ENCODE results near the gene RFNG. TPM values are rescaled to one million over a fixed set of nuclear protein-coding genes. Genes with fewer than 3 reads are reported as not detected.

RFNG gene
- total RNA-seq, 6 experiments from 2014 or later, result 29.9 to 53.3 (median 43.7) TPM

GRCh38 chr17:82014971-82015310, 36.7 kb downstream of the RFNG start:
- no peak for ATAC-seq
- Histone ChIP-seq H3K27ac (no peak overlapping the region), H3K4me1 (peaks cover 0 to 4% (median 0%) of the 10 kb centered on the region in 4 donors), H3K4me3 (no peak overlapping the region), H3K9me3 (no peaks in the 10 kb centered on the region), H3K36me3 (peaks cover 0 to 17% (median 0%) of the 10 kb centered on the region in 4 donors), H3K27me3 (no peaks in the 10 kb centered on the region)
- intact Hi-C loops (cut with DNase I), result loop anchor here (5.0 to 10.0 kb wide), 3 partner anchors 53 to 130 kb away; partner anchors contain the start of gene NOTUM (in 1 of the 2)
- DNase-seq, result no peak
- WGBS (ENCODE audit: insufficient coverage, low coverage, low lambda C conversion rate, missing lambda C conversion rate), result no CpG with 5 or more reads among the region's 13 CpGs
- no peak for TF ChIP-seq POLR2A (IDR thresholded peaks at IDR 0.05)
- TF ChIP-seq, protein P1, sequence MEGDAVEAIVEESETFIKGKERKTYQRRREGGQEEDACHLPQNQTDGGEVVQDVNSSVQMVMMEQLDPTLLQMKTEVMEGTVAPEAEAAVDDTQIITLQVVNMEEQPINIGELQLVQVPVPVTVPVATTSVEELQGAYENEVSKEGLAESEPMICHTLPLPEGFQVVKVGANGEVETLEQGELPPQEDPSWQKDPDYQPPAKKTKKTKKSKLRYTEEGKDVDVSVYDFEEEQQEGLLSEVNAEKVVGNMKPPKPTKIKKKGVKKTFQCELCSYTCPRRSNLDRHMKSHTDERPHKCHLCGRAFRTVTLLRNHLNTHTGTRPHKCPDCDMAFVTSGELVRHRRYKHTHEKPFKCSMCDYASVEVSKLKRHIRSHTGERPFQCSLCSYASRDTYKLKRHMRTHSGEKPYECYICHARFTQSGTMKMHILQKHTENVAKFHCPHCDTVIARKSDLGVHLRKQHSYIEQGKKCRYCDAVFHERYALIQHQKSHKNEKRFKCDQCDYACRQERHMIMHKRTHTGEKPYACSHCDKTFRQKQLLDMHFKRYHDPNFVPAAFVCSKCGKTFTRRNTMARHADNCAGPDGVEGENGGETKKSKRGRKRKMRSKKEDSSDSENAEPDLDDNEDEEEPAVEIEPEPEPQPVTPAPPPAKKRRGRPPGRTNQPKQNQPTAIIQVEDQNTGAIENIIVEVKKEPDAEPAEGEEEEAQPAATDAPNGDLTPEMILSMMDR (IDR thresholded peaks at IDR 0.05), result no peak

DNA sequence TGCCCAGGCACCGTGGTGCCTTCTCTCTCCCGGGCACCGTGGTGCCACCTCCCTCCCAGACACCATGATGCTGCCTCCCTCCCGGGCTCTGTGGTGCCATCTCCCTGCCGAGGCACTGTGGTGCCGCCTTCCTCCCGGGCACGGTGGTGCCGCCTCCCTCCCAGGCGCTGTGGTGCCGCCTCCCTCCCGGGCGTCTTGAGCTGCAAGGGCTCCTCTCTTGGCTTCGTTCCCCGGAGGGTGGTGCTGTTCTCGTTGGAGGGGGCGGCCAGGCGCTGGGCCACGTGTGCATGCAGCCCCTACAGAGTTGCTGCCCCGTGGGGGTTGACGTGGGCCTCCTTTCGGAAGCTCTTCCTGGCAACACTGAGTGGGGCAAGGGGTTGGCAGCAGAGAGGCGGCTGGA, 37.2 kb downstream of the RFNG start:
- intact Hi-C loops (cut with DNase I), result loop anchor here in 1 of 2 donors (10.0 kb wide), 1 partner anchor 130 kb away; no protein-coding TSS in a partner anchor

GRCh38 chr17:82013772-82014321, 37.8 kb downstream of the RFNG start:
- Histone ChIP-seq H3K4me1 (no peaks in the 10 kb centered on the region), H3K36me3 (peaks cover 0 to 17% (median 0%) of the 10 kb centered on the region in 4 donors), H3K9me3 (no peaks in the 10 kb centered on the region), H3K27me3 (no peaks in the 10 kb centered on the region), H3K4me3 (no peak overlapping the region), H3K27ac (no peak overlapping the region)
- intact Hi-C loops (cut with DNase I), result loop anchor here in 1 of 2 donors (10.0 kb wide), 1 partner anchor 129 kb away; no protein-coding TSS in a partner anchor
- no peak for ATAC-seq
- DNase-seq, result no peak
- TF ChIP-seq POLR2A (IDR thresholded peaks at IDR 0.05), result no peak
- TF ChIP-seq, protein P1 (IDR thresholded peaks at IDR 0.05), result no peak
- 91% methylated on average over 9 of the region's 16 CpGs for WGBS (ENCODE audit: insufficient coverage, low coverage, low lambda C conversion rate, missing lambda C conversion rate)

More for the DNA sequence above, 37.2 kb downstream of the RFNG start:
- Histone ChIP-seq H3K4me3 (no peak overlapping the region), H3K4me1 (peaks cover 0 to under 1% (median 0%) of the 10 kb centered on the region in 4 donors), H3K27ac (no peak overlapping the region), H3K9me3 (no peaks in the 10 kb centered on the region), H3K36me3 (peaks cover 0 to 17% (median 0%) of the 10 kb centered on the region in 4 donors), H3K27me3 (no peaks in the 10 kb centered on the region)
- WGBS (ENCODE audit: insufficient coverage, low coverage, low lambda C conversion rate, missing lambda C conversion rate), result no CpG with 5 or more reads among the region's 23 CpGs
- no peak for ATAC-seq
- no peak for TF ChIP-seq POLR2A (IDR thresholded peaks at IDR 0.05)
- TF ChIP-seq, protein P1 (IDR thresholded peaks at IDR 0.05), result no peak
- no peak for DNase-seq

GRCh38 chr17:82013341-82013740, 38.3 kb downstream of the RFNG start:
- Histone ChIP-seq H3K27ac (no peak overlapping the region), H3K27me3 (no peaks in the 10 kb centered on the region), H3K36me3 (peaks cover 0 to 17% (median 0%) of the 10 kb centered on the region in 4 donors), H3K9me3 (no peaks in the 10 kb centered on the region), H3K4me3 (no peak overlapping the region), H3K4me1 (no peaks in the 10 kb centered on the region)
- DNase-seq (no peak), ATAC-seq (no peak)
- TF ChIP-seq, protein P1 (IDR thresholded peaks at IDR 0.05), result no peak
- no peak for TF ChIP-seq POLR2A (IDR thresholded peaks at IDR 0.05)
- no CpG with 5 or more reads among the region's 22 CpGs for WGBS (ENCODE audit: insufficient coverage, low coverage, low lambda C conversion rate, missing lambda C conversion rate)
- intact Hi-C loops (cut with DNase I), result loop anchor here in 1 of 2 donors (10.0 kb wide), 1 partner anchor 129 kb away; no protein-coding TSS in a partner anchor

Measured in right lobe of liver (tissue), 6 donors.